Measurements from ENCODE around the gene KLRC3.
"Not testable (repeated sequence)": the region's sequence is repeated elsewhere in the genome, so short reads cannot be mapped to it uniquely, and the experiment has no call there.

KLRC3 gene

DNA sequence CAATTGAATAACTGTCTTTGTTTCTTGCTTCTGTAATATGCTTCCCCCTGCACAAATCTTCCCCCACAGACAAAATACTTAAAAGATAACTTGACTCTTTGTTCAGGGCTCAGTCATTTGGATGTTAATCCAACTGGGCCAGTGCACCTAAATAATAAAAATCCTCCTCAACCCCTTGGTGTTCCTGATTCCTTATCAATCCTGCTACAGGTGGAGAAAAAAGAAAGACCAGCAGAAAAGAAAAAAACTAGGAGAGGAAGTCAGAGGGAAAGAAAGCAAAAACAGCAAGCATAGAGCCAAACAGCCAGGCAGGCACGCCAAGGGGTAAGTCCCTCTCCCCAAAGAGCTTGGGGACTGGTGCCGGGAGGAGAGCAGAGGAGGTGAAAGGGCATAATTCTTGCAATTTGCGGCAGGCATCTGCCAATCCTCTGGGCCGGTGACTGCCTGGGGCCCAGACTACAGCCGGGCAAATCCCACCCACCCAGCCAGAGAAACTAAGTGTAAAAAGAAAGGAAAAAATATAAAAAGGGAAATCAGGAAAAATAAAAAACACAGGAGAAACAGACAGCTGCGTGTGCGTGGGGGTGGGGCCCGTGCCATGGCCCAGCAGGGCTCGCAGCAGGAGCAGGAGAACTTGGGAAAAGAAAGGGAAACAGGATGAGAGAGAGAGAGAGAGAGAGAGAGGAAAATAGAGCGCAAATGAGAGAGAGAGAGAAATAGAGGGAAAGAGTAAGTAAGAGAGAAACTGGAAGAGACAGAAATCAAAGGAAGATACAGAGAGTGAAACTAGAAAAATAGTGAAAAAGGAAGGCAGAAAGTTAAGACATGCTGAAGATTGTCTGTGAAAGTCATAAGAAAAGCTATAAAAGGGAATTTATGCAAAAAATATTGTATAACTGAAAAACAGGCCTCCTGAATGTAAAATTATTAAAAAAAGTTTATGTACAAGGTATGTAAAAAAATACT, 51.9 kb downstream of the KLRC3 start:
- DNase-seq (ENCODE audit: low read depth): no peak

DNA sequence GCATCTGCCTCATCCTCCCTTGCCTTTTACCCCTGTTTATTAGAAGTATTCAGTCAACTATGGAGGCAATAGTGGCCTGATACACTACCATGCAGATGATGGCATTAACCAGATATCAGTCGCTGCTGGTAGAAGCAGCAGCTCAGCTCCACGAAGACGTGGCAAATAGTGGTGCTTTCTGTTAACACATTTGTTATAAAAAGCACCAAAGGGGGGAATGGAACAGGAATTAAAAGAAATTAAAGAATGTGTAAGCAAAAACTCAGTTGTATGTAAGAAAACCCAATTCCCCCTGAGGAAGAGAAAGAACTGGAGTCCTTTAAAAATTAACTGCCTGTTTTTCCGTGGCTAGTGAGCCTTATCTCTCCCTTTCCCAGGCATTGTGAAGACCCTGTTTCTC, 52.7 kb downstream of the KLRC3 start:
- not testable (repeated sequence) for DNase-seq (ENCODE audit: low read depth)

- DNase-seq (ENCODE audit: low read depth): peak; percentile 73
These were observed 53.5 kb downstream of the KLRC3 start for GRCh38 chr12:10366875-10367274.

DNA sequence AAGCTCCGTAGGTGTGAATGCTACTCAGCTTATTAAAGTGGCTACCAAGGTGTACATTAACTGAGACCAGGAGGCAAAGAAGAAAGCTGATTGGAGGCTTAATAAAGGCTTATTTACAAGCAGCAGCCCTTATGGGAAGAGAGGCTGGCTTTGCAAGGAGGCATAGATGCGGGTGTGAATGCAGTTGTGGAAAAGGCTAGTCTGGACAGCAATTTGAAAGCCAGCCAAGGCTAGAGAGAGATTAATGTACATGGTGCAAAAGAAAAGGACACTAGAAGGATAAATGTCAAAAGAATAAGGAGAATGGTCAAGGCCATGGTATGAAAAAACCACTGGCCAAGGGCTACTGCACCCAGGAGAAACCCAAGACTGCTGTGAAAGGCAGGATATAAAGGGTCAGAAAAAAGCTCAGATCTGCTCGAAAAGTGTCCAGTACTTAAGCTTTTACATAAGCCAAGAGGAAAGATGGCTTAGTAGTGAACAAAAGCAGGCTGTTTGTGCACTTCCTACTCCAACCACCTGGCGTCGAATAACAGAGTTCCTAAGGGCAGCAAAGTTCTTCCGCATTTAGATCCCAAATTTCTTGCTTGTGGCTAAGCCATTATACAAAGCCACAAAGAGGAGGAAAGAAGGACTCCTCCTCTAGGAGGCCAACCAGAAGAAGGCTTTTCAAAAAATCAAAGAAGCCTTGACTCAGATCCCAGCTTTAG, 54.5 kb downstream of the KLRC3 start:
- peak; percentile 7 for DNase-seq (ENCODE audit: low read depth)

DNA sequence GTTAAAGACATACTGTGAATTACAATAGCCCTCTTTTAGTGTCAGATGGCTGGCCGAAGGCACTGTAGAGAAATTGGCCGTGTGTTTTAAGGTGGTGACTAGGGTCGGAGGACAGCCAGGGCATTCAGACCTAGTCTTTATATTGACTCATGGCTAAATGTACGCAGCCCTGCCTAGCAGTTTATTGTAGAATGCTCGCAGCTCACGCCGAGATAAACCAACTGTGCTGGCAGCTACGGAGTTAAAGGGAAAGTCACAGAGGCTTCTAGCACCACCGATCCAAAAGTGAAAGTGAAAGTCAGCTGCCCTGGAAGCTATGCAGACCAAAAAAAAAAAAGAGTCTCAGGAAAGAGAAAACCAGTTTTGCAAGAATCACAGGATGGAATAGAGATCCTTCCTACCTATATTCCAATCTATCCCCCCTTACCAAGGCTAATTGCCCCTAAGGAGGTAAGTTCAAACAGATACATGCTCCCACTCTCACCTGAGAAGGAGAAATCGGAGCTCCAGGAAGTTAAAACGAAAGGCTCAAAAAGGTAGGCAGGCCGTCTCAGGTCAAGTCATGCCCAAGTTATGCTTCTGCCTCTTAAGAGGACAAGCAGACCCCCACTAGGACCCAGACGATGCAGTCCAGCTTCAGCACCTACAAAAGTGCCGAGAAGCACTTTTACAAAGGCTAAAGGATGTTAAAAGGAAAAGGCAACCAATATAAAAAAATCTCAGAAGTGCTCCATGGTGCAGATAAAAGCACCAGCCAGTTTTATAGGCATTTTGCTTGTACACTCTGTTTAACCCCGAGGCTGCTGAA, 55.4 kb downstream of the KLRC3 start:
- peak; percentile 75 for DNase-seq (ENCODE audit: low read depth)

GRCh38 chr12:10363914-10364814, 56.2 kb downstream of the KLRC3 start:
- peak; percentile 42 for DNase-seq (ENCODE audit: low read depth)

GRCh38 chr12:10363658-10363913, 56.8 kb downstream of the KLRC3 start:
- no peak for DNase-seq (ENCODE audit: low read depth)

- DNase-seq (ENCODE audit: low read depth): no peak
These were observed 57.4 kb downstream of the KLRC3 start for GRCh38 chr12:10362828-10363657.

DNA sequence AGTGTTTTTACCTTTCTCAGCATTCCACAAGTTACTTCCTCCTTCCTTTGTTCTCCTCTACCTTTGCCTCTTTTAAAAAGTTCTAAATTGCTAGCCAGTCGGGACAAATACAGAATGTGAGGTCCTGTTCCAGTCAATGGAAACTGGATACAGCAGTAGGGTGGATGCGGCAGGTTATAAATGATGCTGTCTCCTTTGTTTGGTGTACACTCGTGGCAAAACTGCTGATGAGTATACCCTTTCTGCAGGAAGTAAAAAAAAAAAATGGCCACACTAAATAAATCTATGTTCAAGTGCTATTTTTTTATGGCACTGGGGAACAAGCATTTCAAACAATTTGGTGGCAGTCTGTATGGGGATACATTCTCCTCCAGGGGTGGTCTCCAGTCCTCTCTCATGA, 58.1 kb downstream of the KLRC3 start:
- no peak for DNase-seq (ENCODE audit: low read depth)
